SJSA1 (cell line): Measurements from ENCODE around the gene ALDH3A2. TPM values are rescaled to one million over a fixed set of nuclear protein-coding genes. Genes with fewer than 3 reads are reported as not detected.

ENCODE experiments used
- DNase-seq, 2 experiments: peaks; one replicate each; pipeline ENCODE4 v3.0.0-alpha.2; 2015 to 2020; ENCODE audit warnings: low spot score in 2 of 2, low read depth in 1 of 2
- H3K27ac ChIP-seq: fragments of 250-450 bp; sonication (Bioruptor Pico); 2 replicates; pipeline ENCODE4 v1.5.1; 2020; ENCODE audit warnings: mild to moderate bottlenecking, moderate library complexity
- H3K27me3 ChIP-seq: fragments of 250-450 bp; sonication (Bioruptor Pico); replicated peaks from 2 replicates; pipeline ENCODE4 v1.5.1; 2020; ENCODE audit warnings: mild to moderate bottlenecking, moderate library complexity
- H3K36me3 ChIP-seq: fragments of 250-450 bp; sonication (Bioruptor Pico); 2 replicates; pipeline ENCODE4 v1.5.1; 2020; ENCODE audit warnings: mild to moderate bottlenecking
- H3K4me1 ChIP-seq: fragments of 250-450 bp; sonication (Bioruptor Pico); replicated peaks from 2 replicates; pipeline ENCODE4 v1.6.1; 2021; ENCODE audit warnings: mild to moderate bottlenecking
- H3K4me3 ChIP-seq: fragments of 250-450 bp; sonication (Bioruptor Pico); 2 replicates; pipeline ENCODE4 v1.5.1; 2020; ENCODE audit warnings: mild to moderate bottlenecking
- H3K9me3 ChIP-seq: fragments of 250-450 bp; sonication (Bioruptor Pico); replicated peaks from 2 replicates; pipeline ENCODE4 v1.5.1; 2020; ENCODE audit warnings: mild to moderate bottlenecking
- total RNA-seq: library from RNA; depleted of rRNA; stranded (reverse); fragments of >200 nt; shearing (Covaris generic); gene quantifications from 2 replicates; pipeline ENCODE4 v1.2.3, GENCODE V29; 2014; rRNA removed

Gene ALDH3A2
- total RNA-seq, 1 experiment from 2014 or later, result 22.1 TPM

GRCh38 chr17:19718613-19719354 is 70.2 kb downstream of the ALDH3A2 start:
- no peaks in the 10 kb centered on the region for H3K9me3 ChIP-seq
- no peaks in the 10 kb centered on the region for H3K4me1 ChIP-seq
- H3K27me3 ChIP-seq, result no peaks in the 10 kb centered on the region
- H3K4me3 ChIP-seq, result no peak overlapping the region
- DNase-seq, result no peak
- H3K36me3 ChIP-seq, result no peaks in the 10 kb centered on the region
- no peak overlapping the region for H3K27ac ChIP-seq

GRCh38 chr17:19719355-19720209 is 71.0 kb downstream of the ALDH3A2 start:
- DNase-seq, result no peak
- H3K27me3 ChIP-seq, result no peaks in the 10 kb centered on the region

GRCh38 chr17:19720210-19720475 is 71.6 kb downstream of the ALDH3A2 start:
- no peaks in the 10 kb centered on the region for H3K36me3 ChIP-seq
- no peak for DNase-seq
- no peak overlapping the region for H3K4me3 ChIP-seq
- no peaks in the 10 kb centered on the region for H3K27me3 ChIP-seq
- no peaks in the 10 kb centered on the region for H3K4me1 ChIP-seq
- H3K9me3 ChIP-seq, result no peaks in the 10 kb centered on the region
- no peak overlapping the region for H3K27ac ChIP-seq

More at GRCh38 chr17:19719355-19720209, 71.0 kb downstream of the ALDH3A2 start:
- Histone ChIP-seq H3K4me3 (no peak overlapping the region), H3K27ac (no peak overlapping the region), H3K36me3 (no peaks in the 10 kb centered on the region), H3K9me3 (no peaks in the 10 kb centered on the region), H3K4me1 (no peaks in the 10 kb centered on the region)

GRCh38 chr17:19720631-19721426 is 72.3 kb downstream of the ALDH3A2 start:
- no peaks in the 10 kb centered on the region for H3K27me3 ChIP-seq
- no peak for DNase-seq
- H3K4me1 ChIP-seq, result no peaks in the 10 kb centered on the region
- H3K9me3 ChIP-seq, result no peaks in the 10 kb centered on the region
- no peak overlapping the region for H3K27ac ChIP-seq
- no peaks in the 10 kb centered on the region for H3K36me3 ChIP-seq
- no peak overlapping the region for H3K4me3 ChIP-seq

- H3K27ac ChIP-seq, result no peak overlapping the region
- no peak for DNase-seq
- no peaks in the 10 kb centered on the region for H3K9me3 ChIP-seq
- H3K4me3 ChIP-seq, result no peak overlapping the region
- H3K27me3 ChIP-seq, result no peaks in the 10 kb centered on the region
- no peaks in the 10 kb centered on the region for H3K36me3 ChIP-seq
- peaks cover 6% of the 10 kb centered on the region for H3K4me1 ChIP-seq
Observed at GRCh38 chr17:19723964-19724363, 75.4 kb downstream of the ALDH3A2 start.

- no peaks in the 10 kb centered on the region for H3K36me3 ChIP-seq
- no peak overlapping the region for H3K4me3 ChIP-seq
- H3K27ac ChIP-seq, result no peak overlapping the region
- H3K9me3 ChIP-seq, result no peaks in the 10 kb centered on the region
- H3K27me3 ChIP-seq, result no peaks in the 10 kb centered on the region
- no peak for DNase-seq
- peaks cover 6% of the 10 kb centered on the region for H3K4me1 ChIP-seq
Observed at GRCh38 chr17:19724501-19725420, 76.2 kb downstream of the ALDH3A2 start.

- peaks cover 6% of the 10 kb centered on the region for H3K4me1 ChIP-seq
- H3K9me3 ChIP-seq, result no peaks in the 10 kb centered on the region
- no peak overlapping the region for H3K4me3 ChIP-seq
- H3K36me3 ChIP-seq, result no peaks in the 10 kb centered on the region
- H3K27ac ChIP-seq, result no peak overlapping the region
- no peaks in the 10 kb centered on the region for H3K27me3 ChIP-seq
- no peak for DNase-seq
Observed at GRCh38 chr17:19725486-19725885, 76.9 kb downstream of the ALDH3A2 start.

GRCh38 chr17:19726631-19727376 is 78.3 kb downstream of the ALDH3A2 start:
- Histone ChIP-seq H3K27me3 (no peaks in the 10 kb centered on the region), H3K27ac (no peak overlapping the region), H3K4me3 (no peak overlapping the region), H3K4me1 (peaks cover 6% of the 10 kb centered on the region), H3K36me3 (no peaks in the 10 kb centered on the region), H3K9me3 (no peaks in the 10 kb centered on the region)
- no peak for DNase-seq

Other genes with a start within 250 kb of the ALDH3A2 start
- not detected in 2 replicates for gene RNF112, start 237.5 kb upstream of the ALDH3A2 start, total RNA-seq
- gene SLC47A1, start 114.9 kb upstream of the ALDH3A2 start, total RNA-seq, result not detected in 2 replicates
- gene SLC47A2, start 67.8 kb downstream of the ALDH3A2 start, total RNA-seq, result not detected in 2 replicates
- gene ALDH3A1, start 99.5 kb downstream of the ALDH3A2 start, total RNA-seq, result not detected in 2 replicates
- gene ULK2, start 219.2 kb downstream of the ALDH3A2 start, total RNA-seq, result 5.5 and 7.3 TPM in 2 replicates